ENCODE measurements around the gene MRPS31.

The MRPS31 gene

DNA sequence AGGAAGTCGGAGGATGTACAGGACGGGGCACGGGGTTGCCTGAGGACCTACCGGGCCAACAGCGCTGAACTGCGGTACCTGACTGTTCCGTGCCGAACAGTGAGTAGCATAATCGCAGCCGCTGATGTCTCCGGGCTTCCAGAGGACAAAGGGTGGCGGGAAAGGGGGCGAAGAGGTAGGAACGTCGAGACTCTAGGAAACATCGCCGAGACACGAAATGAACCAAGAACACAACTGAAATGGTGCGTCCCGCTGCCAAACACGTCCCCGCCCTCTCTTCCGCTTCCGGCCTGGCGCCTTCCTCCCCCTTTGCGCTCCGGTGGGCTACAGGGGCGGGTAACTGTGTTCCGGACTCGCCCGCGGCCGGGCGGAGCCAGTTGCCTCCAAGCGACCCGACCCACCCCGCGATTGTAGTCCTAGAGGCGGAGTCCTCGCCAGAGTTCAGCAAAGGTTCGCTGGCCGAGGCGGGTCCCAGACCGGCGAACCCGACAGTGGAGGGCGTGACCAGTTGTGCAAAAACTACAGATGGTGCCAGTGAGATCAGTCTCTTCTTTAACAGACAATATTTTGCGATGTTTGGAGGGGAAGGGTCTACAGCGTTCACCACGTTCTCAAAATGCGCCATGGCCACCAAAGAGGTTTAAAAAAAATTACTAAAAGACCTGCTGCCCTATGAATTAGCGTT is at the start of gene MRPS31:
Gene MRPS31, minus strand, starts transcription at position 257 of the 685 bp plus-strand sequence. Its CDS starts 54 bp downstream, at position 203.
- peak; percentile 92 for DNase-seq (ENCODE audit: low read depth)

DNA sequence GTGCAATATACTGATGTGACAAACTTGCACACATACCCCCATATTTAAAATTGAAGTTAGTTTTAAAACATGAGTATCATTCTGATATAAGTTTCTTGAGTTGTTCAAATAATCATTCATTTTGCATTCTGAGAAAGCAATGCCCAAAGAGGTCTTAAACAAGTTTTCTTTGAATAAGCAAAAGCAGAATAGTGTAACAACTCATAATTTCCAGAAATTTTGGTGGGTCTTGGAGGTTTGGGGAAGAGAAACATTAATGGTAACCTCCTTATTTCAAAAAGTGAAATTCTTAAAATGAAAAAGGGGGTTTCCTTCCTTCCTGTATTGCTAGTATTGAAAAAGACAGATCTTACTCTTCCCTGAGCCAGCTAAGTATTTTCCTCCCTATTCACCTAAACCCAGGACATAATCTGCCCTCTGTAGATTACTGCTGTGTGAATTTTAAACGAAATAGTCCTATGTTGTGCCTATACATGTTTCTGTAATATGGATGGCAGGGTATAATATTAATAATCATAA is 48.9 kb upstream of the MRPS31 start:
- DNase-seq (ENCODE audit: low read depth), result no peak

DNA sequence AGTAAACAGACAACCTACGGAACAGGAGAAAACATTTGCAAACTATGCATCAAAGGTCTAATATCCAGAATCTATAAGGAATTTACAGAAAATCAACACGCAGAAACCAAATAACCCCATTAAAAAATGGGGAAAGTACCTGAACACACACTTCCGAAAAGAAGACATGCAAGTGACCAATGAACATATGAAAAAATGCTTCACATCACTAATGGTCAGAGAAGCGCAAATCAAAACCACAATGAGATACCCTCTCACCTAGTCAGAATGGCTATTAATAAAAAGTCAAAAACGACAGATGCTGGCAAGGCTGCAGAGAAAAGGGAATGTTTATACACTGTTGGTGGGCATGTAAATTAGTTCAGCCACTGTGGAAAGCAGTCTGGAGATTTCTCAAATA is 47.9 kb upstream of the MRPS31 start:
- DNase-seq (ENCODE audit: low read depth), result no peak

DNA sequence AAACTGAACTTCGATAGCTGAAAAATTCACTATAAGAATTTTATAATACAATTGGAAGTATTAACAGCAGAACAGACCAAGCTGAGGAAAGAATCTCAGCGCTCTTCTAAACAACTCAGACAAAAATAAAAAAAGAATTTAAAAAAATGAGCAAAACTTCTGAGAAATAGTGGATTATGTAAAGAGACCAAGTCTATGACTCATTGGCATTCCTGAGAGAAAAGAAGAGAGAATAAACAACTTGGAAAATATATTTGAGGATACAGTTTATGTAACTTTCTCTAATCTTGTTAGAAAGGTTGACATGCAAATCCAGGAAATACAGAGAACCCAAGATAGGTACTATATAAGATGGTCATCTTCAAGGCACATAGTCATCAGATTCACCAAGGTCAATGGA is 43.8 kb upstream of the MRPS31 start:
- no peak for DNase-seq (ENCODE audit: low read depth)

DNA sequence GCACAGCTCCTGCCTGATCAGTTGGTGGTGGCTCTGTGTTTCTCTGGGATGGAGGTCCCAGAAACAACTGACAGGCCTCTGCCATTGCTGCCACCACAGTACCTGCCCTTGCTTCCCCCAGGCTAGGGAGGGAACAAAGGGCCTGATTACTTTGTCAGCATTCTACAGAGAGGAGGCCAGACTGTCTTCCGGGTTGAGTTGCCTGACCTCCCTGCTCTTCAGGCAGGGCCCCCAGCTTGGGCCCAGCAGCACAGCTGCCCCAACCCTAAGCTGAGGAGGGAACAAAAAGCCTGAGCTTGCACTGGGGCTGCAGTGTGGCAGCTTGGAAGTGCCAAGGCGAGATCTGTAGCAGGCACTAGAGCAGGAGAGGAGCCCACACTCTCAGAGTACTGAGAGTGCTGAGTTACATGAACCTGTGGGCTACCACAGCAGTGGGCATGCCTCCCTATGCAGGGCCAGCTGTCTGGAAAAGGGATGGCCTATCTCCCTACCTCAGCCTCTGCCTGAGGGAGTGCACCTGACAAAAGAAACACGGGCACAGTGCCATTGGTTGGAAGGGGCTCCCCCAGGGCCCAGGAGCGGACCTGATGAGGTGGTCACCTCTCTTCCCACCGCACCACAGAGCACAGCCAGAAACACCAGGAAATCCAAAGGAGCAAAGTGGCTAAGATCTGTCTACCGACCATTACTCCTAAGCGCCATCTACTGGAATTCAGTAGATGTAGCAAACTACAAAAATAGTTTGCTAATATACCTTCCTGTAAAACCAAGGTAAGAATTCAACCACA is 42.9 kb upstream of the MRPS31 start:
- DNase-seq (ENCODE audit: low read depth), result no peak

GRCh38 chr13:40812724-40813445 is 41.9 kb upstream of the MRPS31 start:
- DNase-seq (ENCODE audit: low read depth), result no peak

DNA sequence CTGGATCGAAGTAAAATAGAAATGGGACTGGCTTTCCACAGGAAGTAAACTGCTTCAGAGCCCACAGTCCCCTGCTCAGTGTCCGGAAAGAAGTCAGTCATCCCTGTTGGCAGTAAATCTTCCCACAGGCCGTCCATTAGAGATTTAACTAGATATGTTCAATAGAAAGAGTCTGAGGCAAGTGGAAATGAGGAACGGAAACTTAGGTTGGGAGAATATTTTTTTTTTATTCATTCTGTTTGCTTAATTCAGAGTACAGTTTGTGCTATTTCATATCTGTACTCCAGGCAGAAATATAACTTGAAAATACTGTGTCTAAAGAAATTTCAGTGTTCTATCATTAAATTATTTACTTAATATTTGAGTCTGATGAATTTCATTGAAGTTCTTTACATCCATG is 41.1 kb upstream of the MRPS31 start:
- no peak for DNase-seq (ENCODE audit: low read depth)

GRCh38 chr13:40809471-40809870 is 38.5 kb upstream of the MRPS31 start:
- DNase-seq (ENCODE audit: low read depth), result no peak

- no peak for DNase-seq (ENCODE audit: low read depth)
These were observed 35.3 kb upstream of the MRPS31 start for GRCh38 chr13:40806241-40806640.

GRCh38 chr13:40803316-40803715 is 32.3 kb upstream of the MRPS31 start:
- no peak for DNase-seq (ENCODE audit: low read depth)

DNA sequence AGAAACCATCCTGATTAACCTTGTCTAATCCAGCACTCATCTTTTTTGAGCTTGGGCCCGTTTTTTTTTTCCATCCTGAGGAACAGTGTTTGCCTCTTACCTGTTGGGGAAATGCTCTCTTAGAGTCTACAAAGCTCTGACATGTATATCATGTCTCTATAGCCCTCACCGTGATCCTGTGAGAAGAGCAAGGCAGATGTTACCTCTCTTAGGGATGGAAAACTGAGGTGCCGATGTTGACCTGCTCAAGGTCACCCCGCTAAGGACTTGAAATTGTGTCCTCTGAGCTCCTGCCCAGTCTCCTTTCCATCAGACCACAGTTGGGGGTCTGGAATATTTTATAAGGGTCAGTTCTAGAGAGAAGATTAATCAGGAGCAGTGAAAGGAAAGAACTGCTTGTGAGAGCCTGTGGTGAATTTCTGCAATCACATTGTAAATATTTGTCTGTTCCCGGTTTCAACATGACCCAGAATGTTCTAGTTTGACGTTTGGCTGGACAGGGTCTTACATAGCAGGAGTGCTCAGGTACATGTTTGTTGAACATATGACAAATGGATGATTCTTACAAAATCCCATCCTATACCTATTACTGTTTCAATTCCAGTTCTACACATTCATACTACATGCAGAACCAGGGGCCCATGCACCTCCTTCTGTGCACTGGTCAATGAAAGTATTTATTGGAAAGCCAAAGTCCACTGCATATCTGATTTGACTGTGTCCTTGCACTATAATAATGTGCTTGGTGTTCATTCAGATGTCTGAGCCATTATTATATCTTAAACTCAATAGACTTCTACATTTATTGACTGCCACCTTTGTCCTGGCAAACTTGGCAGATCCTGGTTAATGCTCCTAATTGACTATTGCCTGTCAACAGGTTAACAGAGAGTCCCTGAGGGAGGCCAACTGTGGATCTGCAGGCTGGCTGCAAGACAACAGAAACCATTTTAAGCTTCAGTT is 30.5 kb upstream of the MRPS31 start:
- no peak for DNase-seq (ENCODE audit: low read depth)

GRCh38 chr13:40800559-40800958 is 29.6 kb upstream of the MRPS31 start:
- no peak for DNase-seq (ENCODE audit: low read depth)

DNA sequence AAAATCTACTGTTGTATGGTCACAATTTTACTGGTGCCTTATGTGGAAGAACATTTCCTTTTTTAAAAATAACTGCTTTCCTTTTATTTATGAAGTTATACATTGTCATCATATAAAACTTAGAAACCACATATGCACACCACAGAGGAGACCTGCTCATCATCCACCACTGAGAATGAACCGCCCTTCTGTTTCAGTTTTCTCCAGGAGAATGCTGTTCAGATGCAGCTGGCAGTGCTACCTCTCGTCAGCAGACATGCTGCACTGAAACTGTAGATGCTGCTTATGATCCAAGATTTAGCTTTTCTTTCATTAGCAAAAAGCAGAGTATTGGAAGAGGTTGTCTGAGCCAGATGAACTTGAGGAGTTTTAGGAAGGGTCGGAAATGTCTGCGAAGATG is 28.5 kb upstream of the MRPS31 start:
- no peak for DNase-seq (ENCODE audit: low read depth)

DNA sequence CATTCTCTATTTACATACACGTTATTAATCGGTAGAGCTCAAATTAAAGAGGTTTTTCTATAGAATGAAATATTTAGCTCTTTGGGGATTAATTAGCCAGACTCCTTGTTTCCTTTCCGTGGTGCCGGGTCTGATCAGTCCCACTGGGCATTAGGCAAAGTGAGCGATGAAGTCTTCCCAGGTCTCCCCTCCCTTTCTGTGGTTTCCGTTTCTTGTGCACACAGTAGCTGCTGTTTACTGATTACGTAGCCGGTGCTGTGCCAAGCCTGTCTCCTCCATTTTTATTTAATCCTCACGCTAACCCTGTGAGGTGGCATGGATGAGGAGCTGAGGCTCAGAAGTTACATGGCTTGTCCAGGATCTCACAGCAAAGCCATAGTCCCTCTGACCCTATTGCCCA is 27.4 kb upstream of the MRPS31 start:
- DNase-seq (ENCODE audit: low read depth), result no peak

DNA sequence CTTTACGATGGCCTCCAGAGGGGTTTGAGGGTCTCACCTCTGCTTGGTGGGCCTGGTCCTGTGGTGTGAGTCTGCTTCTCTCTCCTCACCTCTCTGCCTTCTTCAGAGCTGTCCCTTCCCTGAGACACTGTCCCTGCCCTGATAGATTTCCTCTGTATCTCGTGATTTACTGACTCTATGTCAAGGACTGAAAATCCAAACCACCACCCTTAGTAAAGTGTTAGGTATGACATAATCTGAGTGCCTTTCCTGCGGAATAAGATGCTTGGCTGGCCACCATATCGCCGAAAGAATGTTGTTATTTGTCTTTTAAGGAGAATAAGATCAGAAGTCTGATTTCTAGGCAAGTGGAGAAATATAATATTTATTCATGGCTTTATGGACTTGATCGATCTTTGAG is 25.7 kb upstream of the MRPS31 start:
- no peak for DNase-seq (ENCODE audit: low read depth)

- no peak for DNase-seq (ENCODE audit: low read depth)
These were observed 23.7 kb upstream of the MRPS31 start for GRCh38 chr13:40794414-40795368.

DNA sequence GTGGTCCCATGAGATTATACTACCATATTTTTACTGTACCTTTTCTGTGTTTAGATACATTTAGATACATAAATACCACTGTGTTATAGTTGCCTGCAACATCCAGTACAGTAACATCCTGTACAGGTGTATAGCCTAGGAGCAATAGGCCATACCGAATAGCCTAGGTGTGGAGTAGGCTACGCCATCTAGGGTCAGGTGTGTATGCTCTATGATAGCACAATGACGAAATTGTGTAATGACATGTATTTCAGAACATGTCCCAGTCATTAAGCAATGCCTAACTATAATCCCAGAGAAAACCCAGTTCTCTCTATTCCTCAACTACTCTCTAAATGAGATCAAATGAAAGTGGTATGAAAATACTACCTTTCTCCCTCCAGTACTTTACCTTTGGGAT is 22.3 kb upstream of the MRPS31 start:
- DNase-seq (ENCODE audit: low read depth), result no peak

DNA sequence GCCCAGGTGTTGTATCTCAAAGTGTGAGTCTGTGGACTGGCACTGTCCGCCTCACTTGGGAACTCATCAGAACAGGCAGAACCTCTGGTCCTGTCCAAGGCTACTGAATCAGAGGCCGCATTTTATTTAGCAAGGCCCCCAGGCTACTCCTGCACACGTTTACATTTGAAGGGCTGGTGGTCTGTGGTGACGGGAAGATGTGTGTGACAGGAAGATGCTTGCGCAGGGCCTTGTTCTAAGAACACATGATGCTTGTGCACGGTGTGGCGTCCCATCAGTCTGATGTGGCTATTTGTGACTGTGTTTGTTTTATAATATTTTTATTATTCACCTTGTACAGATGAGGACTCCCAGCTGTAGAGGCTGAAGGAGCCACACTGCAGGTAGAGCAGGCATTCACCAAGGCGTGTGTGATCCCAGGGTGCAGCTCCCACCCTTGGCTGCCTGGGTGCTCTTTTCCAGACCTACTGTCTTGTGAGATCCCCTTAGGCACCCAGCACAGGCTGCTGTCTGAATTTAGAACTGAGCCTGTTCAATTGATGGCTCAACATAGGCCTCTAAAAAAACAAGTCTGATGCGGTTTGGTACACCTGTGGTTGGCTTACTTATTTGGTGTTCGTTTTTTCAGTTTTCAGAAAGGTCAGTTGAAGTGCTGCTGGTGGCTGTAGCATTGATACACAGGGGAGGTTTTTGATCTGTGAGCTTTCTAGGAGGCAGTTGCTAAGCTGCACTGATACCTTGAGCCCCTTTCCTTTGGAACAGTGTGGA is 21.5 kb upstream of the MRPS31 start:
- DNase-seq (ENCODE audit: low read depth), result no peak

DNA sequence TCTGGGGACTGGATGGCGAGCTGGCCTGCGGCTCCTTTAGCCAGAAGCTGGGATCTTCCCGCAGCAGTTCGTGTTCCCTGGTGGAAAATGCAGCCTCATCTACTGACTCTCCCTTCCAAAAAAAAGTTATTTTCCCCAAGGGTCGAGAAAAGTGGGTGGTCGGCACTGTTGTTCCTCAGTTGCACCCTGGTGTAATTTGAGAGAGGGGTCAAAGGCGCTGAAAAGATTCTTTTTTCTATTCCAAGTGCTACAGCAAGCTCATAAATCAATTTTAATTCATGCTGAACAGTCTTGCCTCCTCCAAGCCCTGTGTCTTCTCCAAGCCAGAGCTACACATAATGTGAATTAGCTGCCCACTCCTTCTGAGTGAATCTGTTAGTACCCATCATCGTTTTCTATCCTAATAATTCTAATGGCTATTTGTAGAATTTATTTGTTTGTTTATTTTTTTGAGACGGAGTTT is 19.2 kb upstream of the MRPS31 start:
- DNase-seq (ENCODE audit: low read depth), result no peak
